ENCODE data around the gene ZNF44.
"Not testable (repeated sequence)": the region's sequence is repeated elsewhere in the genome, so short reads cannot be mapped to it uniquely, and the experiment has no call there.

Gene ZNF44

DNA sequence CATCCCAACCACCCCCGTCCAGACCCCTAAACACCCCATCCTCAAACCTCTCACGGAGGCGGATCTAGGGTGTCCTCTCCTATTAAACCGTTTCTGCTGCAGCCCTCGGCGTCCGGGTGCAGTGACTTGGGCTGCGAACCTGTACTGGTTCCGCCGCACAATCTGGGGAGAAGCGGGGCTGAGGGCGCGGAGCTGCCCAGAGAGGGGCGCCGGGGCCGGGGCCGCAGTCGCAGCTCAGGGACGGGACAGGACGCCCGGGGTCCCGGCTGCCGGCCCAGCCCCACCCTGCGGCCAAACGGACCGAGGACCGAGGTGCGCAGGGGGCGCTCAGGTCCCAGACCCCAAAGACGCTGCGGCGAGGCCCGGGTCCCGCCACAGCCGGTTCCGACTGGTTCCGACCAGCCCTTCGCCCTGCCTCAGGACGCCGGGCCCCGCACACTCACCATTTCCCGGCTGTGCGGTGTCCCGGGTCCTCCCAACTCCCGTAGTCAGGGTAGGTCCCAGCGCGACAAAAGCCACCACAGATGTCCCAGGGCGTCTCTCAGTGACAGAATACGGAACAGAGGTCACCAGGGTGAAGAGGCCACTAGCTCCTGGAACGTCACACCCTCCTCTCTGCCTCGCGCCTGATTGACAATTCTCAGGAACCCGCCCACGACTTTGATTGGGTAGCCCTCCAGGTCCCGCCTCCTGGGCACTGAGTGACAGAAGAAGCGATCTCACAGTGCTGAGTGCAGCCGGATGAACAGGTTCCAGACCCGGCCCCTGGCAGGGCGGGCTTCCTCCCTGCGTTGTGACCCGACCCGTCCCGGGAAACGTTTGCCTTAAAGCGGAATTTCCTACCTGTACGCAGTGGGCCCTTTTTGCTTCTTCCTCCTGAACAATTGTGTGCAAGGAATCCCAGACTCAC, at the start of gene ZNF44:
ZNF44 (minus strand) TSS at position 635 of the 910 bp plus-strand sequence; CDS start at position 446, 189 bp downstream.
- H3K27ac ChIP-seq: peak within 1 kb of the TSS; percentile 69
- DNase-seq (ENCODE audit: low read depth, low spot score): peak; percentile 77

DNA sequence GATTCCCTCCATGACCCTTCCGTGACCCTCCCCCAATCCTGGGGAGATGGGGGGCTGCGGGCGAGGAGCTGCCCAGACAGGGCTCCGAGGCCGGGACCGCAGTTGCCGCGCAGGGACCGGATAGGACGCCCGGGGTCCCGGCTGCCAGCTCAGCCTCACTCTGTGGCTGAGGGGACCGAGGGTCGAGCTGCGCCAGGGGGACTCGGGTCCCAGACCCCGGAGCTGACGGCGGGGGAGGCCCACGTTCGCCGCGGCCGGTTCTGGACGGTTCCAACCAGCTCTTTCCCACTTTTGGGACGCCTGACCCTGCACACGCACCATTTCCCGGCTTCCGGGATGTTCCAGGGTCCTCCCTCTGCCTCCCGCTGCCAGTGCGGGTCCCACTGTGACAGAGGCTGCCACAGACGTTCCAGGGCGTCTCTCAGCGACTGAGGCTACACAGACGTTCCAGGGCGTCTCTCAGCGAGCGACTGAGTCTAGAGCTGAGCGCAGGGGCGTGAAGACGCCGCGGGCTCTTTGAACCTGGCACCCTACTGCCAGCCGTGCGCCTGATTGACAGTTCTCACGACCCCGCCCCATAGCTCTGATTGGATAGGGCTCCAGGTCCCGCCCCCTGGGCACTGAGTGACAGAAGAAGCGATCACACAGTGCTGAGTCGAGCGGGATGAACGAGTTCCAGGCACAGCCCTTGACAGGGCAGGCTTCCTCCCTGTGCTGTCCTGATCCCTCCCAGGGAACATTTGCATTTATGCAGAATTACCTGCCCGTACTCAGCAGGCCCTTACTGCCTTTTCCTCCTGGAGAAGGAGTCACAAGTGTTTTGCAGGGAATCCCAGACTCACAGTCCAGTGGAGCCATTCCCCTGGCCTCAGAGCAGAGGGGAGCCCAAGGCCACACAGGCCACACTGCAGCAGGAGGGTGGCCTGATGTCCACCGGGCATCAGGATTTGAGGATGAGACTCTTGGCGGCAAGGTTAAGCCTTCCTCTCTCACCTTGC, 38.8 kb upstream of the ZNF44 start, which contains the start of gene ZNF563:
ZNF563 (minus strand) TSS at position 472 of the 998 bp plus-strand sequence; CDS start at position 321, 151 bp downstream.
- peak within 1 kb of the TSS; percentile 67 for H3K27ac ChIP-seq
- DNase-seq (ENCODE audit: low read depth, low spot score): peak; percentile 74

DNA sequence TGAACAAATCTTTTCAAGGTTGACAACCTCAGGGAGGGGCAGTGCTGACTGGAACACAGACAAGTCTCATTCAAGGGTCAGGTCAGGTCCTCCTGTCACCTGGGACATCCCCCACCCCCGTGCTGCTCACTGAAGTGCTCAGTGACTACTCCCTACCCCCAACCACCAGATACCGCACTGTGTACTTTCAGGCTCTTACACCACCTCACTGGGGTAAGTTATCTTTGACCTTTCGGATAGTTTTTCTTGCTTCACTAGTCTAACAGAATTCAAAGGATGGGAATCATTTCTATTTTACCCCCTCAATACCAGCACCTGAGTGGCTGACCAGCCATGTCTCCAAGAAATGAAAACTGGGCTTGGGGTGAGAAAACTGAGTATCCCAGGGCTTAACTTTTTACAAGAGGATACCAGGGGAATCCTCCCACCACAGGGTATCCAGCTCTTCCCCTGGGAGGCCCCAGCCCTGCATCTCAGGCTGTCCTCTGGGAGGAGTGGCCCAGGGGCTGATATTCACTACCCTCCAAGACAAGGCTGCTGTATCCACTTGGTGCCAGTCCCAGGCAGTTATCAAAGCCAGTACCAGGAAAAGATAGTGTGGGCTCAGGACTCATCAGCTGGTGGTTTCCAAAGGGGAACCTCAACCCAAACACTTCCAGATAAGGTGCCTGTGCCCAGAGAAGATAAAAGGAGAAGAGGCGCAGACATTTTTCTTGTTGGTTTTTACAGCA, 36.7 kb upstream of the ZNF44 start:
- no peak for DNase-seq (ENCODE audit: low read depth, low spot score)
- H3K27ac ChIP-seq: no peak overlapping the region

DNA sequence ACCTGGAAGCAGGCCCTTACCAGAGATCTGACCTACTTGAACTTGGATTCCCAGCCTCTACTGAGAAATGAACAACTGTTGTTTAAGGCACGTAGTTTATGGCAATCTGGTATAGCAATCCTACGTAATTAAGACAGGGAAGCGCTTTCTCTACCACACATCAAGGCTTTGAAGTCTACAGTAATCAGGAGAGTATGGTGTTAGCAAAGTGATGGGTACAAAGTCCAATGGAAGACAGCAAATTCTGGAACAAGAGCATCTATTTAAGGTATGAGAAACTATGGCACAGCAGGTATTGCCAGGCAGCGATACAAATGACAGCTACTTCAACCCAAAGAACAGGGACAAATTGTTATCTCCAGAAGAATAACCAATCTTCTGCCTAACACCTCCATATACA, 35.7 kb upstream of the ZNF44 start:
- no peak overlapping the region for H3K27ac ChIP-seq
- DNase-seq (ENCODE audit: low read depth, low spot score): no peak

DNA sequence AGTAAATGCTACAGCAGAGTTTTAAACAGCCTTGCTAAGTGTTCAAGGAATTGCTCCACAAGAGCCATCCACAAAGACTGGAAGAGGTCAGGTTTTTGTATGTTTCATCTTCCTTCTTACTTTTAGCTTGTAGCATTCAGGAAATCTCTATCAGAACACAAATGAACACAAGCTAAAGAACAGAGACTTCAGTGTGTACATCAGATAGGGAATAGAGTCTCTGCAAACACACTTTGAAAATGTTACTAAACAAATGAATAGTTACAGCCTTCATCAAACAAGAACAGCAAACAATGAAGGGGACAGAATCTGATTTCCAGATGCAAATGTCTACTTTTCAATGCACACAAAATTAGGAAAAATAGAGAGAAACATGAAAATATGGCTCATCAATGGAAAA, 31.0 kb upstream of the ZNF44 start:
- no peak overlapping the region for H3K27ac ChIP-seq
- DNase-seq (ENCODE audit: low read depth, low spot score): no peak

DNA sequence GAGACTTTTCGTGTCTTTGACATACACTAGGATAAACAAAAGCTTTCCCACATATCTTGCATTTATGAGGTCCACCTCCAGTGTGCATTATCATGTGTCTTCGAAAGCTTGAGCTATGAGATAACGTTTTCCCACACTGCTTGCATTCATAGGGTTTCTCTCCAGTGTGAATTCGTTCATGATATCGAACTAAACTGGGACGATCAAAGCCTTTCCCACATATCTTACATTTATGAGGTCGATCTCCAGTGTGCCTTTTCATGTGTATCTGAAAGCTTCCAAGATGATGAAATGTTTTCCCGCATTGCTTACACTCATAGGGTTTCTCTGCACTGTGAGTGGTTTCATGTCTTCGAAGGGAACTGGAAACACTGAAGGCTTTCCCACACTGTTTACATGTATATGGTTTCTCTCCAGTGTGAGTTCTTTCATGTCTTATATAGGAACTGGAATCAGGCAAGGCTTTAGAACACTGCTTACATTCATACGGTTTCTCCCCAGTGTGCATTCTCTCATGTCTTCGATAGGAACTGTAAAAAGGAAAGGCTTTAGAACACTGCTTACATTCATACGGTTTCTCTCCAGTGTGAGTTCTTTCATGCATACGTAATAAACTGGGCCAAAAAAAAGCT, 24.2 kb upstream of the ZNF44 start:
- no peak overlapping the region for H3K27ac ChIP-seq
- DNase-seq (ENCODE audit: low read depth, low spot score): no peak

DNA sequence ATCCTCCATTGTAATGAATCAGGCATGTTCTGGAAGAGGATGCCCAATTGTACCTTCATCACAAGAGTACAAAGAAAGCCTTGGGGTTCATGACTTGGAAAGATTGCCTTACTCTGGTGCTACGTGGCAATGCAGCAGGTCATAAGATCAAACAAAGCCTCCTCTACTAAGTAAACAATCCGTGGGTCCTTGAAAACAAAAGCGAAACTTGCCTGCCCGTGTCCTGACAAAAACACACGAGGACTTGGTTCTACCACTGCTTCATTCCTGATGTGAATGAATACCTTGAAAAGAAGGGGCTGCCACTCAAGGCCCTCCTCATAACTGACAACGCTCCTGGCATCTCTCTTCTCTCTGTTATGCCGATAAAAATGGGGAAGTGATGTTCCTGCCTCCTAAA, 19.9 kb upstream of the ZNF44 start:
- H3K27ac ChIP-seq: no peak overlapping the region
- no peak for DNase-seq (ENCODE audit: low read depth, low spot score)

DNA sequence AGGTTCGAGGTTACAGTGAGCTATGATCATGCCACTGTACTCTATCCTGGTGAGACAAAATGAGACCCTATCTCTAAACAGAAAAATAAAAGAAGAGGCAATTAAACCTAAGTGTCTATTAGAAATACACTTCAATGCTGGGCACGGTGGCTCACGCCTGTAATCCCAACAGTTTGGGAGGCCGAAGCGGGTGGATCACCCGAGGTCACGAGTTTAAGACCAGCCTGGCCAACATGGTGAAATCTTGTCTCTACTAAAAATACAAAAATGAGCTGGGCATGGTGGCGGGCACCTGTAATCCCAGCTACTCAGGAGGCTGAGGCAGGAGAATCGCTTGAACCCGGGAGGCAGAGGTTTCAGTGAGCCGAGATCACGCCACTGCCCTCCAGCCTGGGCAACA, 14.2 kb upstream of the ZNF44 start:
- H3K27ac ChIP-seq; DNase-seq (ENCODE audit: low read depth, low spot score): not testable (repeated sequence)

DNA sequence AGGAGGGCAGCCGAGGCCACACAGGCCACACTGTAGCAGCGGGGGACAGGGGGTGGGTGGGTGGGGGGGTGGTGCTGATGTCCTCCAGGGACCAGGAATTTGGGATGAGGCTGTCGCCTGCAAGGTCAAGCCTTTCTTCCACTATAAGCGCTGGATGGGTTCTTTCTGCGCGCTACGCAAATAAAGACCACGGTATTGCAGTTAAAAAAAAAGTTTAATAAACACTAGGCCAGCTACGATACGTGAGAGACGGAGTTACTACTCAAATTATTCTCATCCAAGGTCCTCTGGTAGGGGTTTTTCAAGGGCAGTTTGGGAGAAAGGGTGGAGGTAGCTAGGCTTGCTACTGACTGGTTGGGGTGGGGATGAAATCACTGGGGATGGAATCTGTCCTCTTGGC, 508 bp upstream of the ZNF44 start:
- DNase-seq (ENCODE audit: low read depth, low spot score): no peak
- peak overlapping the region; percentile 69 for H3K27ac ChIP-seq

DNA sequence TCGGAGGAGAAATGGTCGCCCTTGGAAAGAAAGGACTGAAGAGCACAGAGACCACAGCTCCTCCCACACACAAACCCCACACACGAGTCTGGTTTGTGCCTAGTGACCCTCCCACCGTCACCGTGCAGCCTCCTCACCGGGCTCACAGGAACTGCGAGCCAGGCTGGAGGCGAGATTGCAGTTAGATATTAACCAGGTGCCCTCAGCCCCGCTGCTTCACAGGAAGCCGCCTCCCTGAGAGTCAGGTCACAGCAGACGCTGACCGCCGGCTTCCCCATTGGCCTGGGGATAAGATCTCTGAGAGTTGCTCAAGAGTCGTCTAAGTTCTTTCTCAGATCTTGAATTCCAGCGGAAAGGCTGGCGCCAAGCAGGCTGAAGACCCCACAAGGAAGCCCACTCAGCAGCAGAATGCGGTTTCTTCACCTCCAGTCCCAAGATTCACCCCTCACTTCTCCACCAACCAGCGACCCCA, 870 bp downstream of the ZNF44 start:
- H3K27ac ChIP-seq: peak overlapping the region; percentile 69
- DNase-seq (ENCODE audit: low read depth, low spot score): peak; percentile 14

DNA sequence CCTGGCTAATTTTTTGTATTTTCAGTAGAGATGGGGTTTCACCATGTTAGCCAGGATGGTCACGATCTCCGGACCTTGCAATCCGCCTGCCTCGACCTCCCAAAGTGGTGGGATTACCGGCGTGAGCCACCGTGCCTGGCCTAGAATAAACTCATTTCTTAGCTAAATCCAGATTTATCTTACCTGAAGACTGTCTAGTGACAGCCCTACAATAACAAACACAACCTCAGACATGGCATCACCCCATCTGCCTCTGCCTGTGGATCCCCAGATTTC, 5.0 kb downstream of the ZNF44 start:
- DNase-seq (ENCODE audit: low read depth, low spot score): no peak
- H3K27ac ChIP-seq: peak overlapping the region; percentile 76

DNA sequence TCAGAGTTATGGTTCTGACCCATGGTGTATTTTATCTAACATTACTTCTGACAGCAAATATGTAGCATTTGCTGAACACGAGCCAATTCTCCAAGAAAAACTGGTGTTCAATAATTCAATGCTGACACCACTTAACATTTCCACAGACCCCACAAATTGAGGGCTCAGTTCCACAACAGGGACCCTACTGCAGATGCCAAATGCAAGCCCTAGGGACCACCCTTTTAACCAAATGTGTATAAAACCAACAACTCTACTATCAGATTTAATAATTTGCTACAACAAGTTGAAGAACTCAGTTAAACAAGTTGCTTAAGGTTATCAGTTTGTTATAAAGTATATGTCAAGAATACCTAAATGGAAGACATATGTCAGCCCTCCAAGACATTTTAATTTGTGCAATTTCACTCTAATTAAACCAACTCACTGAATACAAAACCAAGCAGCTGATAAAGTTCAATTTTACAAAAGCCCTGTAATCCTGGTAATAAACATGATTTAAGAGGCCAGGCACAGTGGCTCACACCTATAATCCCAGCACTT, 6.7 kb downstream of the ZNF44 start:
- H3K27ac ChIP-seq: no peak overlapping the region

DNA sequence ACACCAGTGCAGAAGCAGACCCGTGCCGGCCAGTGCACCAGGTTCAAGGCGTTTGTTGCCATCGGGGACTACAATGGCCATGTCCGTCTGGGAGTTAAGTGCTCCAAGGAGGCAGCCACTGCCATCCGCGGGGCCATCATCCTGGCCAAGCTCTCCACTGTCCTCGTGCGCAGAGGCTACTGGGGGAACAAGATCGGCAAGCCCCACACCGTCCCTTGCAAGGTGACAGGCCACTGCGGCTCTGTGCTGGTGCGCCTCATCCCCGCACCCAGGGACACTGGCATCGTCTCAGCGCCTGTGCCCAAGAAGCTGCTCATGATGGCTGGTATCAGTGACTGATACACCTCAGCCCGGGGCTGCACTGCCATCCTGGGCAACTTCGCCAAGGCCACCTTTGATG, 10.1 kb downstream of the ZNF44 start:
- DNase-seq (ENCODE audit: low read depth, low spot score): no peak
- no peak overlapping the region for H3K27ac ChIP-seq

More for the DNA sequence above, 6.7 kb downstream of the ZNF44 start:
- no peak for DNase-seq (ENCODE audit: low read depth, low spot score)

DNA sequence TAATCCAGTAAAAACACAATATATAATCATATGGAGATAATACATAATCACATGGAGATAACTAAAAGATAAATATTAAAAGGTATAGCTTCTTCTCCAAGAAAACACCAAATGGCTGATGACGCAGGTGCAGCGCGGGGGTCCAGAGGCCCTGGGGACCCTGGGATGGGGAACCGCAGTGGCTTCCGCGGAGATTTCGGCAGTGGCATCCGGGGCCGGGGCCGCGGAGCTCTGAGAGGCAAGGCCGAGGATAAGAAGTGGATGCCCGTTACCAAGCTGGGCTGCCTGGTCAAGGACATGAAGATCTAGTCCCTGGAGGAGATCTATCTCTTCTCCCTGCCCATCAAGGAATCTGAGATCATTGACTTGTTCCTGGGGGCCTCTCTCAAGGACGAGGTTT, 10.5 kb downstream of the ZNF44 start:
- no peak overlapping the region for H3K27ac ChIP-seq
- DNase-seq (ENCODE audit: low read depth, low spot score): no peak

DNA sequence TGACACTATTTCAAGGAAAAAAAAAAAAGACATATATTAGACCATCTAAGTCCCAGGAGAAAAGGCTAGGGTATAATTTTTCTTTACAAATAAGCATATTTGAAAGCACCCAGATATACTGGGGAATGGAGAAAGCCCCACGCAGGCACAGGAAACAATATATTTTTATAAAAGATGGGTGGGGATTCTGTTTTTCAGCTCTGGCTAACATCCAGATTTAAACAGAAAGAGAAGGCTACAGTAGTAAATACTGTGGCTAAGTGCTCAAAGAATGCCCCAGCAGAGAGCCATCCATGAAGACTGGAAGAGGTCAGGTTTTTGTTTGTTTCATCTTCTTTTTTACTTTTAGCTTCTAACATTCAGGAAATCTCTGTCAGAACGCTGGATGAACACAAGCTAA, 16.0 kb downstream of the ZNF44 start:
- no peak for DNase-seq (ENCODE audit: low read depth, low spot score)
- H3K27ac ChIP-seq: no peak overlapping the region

DNA sequence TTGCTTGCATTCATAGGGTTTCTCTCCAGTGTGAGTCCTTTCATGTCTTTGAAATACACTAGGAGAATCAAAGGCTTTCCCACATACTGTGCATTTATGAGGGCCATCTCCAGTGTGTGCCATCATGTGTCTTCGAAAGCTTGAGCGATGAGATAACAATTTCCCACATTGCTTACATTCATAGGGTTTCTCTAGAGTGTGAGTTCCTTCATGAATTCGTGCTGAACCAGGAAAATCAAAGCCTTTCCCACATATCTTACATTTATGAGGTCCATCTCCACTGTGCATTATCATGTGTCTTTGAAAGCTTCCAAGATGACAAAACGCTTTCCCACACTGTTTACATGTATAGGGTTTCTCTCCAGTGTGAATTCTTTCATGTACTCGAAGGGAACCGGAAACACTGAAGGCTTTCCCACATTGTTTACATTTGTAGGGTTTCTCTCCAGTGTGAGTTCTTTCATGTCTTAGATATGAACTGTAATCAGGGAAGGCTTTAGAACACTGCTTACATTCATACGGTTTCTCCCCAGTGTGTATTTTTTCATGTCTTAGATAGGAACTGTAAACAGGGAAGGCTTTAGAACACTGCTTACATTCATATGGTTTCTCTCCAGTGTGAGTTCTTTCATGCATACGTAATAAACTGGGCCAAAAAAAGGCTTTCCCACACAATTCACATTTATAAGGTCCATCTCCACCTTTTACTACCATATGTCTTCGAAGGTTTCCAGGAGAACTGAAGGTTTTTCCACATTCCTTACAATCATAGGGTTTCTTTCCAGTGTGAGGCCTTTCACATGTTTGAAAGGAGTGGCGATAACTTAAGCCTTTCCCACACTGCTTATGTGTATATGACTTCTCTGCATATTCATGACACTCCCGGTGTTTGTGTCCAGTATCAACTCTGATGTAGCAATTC, 21.4 kb downstream of the ZNF44 start:
- H3K27ac ChIP-seq: no peak overlapping the region
- no peak for DNase-seq (ENCODE audit: low read depth, low spot score)

DNA sequence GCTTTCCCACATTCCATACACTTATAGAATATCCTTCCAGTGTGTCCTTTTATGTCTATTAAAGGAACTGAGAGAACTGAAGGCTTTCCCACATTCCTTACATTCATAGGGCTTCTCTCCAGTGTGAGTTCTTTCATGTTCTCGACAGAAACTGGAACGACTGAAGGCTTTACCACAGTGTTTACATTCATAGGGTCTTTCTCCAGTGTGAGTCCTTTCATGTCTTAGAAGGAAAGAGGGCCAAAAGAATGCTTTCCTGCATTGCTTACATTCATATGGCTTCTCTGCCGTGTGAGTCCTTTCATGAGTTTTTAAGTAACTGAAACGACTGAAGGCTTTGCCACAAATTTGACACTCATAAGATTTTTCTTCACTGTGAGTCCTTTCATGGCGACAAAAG, 22.3 kb downstream of the ZNF44 start:
- H3K27ac ChIP-seq: no peak overlapping the region
- no peak for DNase-seq (ENCODE audit: low read depth, low spot score)

DNA sequence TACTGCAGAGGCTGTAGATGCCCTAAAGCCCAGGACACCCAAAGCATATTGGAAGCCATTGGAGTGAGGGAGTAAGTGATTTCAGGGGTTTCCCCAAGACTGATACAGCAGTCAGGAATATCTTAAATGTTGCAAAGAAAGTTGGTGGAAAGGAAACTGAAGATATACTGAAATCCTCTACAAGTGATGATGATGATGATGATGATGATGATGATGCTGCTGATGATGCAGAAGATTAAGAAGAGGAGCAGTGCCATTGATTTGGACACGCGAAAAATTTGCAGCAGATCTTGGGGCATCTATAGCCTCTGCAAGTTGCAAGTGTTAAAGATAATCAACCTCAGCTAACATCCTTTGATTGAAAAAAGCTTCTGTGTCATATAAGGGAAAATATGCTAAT, 23.8 kb downstream of the ZNF44 start:
- H3K27ac ChIP-seq: no peak overlapping the region
- no peak for DNase-seq (ENCODE audit: low read depth, low spot score)

Data from epithelial cell of prostate (primary cell).